Keratinocyte (primary cell): ENCODE measurements around the gene EXOSC1.

Experiments used
- EZH2 ChIP-seq: IDR thresholded peaks from one replicate; pipeline ENCODE4 v1.6.1; 2012; ENCODE audit warnings: inconsistent platforms, mild to moderate bottlenecking, low read length, moderate library complexity
- TF ChIP-seq, protein P1 (sequence below), 3 experiments: IDR thresholded peaks in 1 of 3; conservative IDR thresholded peaks in 1 of 3; optimal IDR thresholded peaks in 1 of 3; 2 replicates in 2 of 3; 3 replicates in 1 of 3; pipeline versions ENCODE3 to v1.5.1; 2011; ENCODE audit warnings: low read length in 3 of 3, mild to moderate bottlenecking in 3 of 3, moderate library complexity in 2 of 3, control low read depth in 1 of 3, inconsistent platforms in 1 of 3; ENCODE audit not compliant: insufficient read depth in 2 of 3; ENCODE audit errors: extremely low read depth in 1 of 3

DNA sequence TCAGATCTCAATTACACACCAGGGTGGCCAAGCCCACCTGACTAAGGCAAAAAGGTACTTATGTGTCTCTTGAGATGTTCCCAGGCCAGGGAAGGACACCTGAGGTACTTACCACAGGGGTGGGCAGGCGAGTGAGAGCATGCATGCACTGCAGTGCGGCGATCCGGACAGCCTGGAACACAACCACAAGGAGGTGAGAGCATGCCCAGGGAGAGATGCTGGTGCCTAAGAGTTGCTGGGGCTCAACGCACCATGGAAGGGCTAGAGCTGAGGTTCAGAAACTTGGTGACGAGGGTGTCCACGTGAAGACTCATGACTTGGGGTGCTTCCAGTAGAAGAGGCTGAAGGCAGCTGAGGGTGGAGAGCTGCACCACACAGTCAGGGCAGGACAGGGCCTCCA lies 13.3 kb upstream of the EXOSC1 start:
- TF ChIP-seq, protein P1, sequence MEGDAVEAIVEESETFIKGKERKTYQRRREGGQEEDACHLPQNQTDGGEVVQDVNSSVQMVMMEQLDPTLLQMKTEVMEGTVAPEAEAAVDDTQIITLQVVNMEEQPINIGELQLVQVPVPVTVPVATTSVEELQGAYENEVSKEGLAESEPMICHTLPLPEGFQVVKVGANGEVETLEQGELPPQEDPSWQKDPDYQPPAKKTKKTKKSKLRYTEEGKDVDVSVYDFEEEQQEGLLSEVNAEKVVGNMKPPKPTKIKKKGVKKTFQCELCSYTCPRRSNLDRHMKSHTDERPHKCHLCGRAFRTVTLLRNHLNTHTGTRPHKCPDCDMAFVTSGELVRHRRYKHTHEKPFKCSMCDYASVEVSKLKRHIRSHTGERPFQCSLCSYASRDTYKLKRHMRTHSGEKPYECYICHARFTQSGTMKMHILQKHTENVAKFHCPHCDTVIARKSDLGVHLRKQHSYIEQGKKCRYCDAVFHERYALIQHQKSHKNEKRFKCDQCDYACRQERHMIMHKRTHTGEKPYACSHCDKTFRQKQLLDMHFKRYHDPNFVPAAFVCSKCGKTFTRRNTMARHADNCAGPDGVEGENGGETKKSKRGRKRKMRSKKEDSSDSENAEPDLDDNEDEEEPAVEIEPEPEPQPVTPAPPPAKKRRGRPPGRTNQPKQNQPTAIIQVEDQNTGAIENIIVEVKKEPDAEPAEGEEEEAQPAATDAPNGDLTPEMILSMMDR (optimal IDR thresholded peaks at IDR 0.05 in 1 of 3, IDR thresholded peaks at IDR 0.05 in 1 of 3, conservative IDR thresholded peaks at IDR 0.05 in 1 of 3; ENCODE audit: extremely low read depth in 1 of 3, insufficient read depth in 2 of 3, low read length in 3 of 3), result no peak
- no peak for TF ChIP-seq EZH2
